Subcutaneous adipose tissue (tissue), 4 donors: Measurements from ENCODE around the gene OLFML1. TPM values are rescaled to one million over a fixed set of nuclear protein-coding genes. Genes with fewer than 3 reads are reported as not detected.

Experiments used
- total RNA-seq, 4 donors: library from RNA; depleted of rRNA; stranded (reverse); fragments of >200 nt; gene quantifications; one replicate each; pipeline ENCODE4 v1.1.0, GENCODE V29; 2016
- TF ChIP-seq, protein P1 (sequence below): fragments of 450-650 bp; IDR thresholded peaks from one replicate; pipeline ENCODE4 v1.5.1; 2016; ENCODE audit warnings: low read depth, mild to moderate bottlenecking, control low read depth, antibody characterized with exemption, moderate library complexity

The OLFML1 gene
- total RNA-seq, 4 donors from 2014 or later, result 4.1 to 8.8 (median 8.3) TPM

DNA sequence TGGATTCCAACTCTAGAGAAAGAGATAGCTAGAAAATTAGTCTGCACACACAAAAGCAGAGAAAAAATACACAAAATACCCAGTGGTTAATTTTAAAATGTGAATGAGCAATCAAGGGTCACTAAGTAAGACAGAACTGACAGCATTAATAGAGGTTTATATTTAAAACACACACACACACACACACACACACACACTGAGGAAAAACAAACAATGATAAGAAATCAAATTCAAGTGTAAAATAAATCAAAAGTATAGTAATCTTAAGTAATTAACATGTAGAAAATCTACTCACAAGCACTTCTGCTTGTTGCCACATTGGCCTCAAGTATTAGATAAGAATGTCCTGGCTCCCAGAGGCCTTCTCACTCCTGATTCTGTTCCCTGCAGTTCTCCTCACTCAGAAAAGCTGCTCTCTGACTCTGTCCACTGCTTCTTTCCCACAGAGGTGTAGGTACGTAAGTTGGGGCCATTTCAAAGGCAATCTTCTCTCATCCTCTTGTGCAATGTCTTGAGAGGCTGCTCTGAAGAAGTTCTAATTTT, 33.3 kb upstream of the OLFML1 start:
- TF ChIP-seq, protein P1, sequence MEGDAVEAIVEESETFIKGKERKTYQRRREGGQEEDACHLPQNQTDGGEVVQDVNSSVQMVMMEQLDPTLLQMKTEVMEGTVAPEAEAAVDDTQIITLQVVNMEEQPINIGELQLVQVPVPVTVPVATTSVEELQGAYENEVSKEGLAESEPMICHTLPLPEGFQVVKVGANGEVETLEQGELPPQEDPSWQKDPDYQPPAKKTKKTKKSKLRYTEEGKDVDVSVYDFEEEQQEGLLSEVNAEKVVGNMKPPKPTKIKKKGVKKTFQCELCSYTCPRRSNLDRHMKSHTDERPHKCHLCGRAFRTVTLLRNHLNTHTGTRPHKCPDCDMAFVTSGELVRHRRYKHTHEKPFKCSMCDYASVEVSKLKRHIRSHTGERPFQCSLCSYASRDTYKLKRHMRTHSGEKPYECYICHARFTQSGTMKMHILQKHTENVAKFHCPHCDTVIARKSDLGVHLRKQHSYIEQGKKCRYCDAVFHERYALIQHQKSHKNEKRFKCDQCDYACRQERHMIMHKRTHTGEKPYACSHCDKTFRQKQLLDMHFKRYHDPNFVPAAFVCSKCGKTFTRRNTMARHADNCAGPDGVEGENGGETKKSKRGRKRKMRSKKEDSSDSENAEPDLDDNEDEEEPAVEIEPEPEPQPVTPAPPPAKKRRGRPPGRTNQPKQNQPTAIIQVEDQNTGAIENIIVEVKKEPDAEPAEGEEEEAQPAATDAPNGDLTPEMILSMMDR, result no peak

DNA sequence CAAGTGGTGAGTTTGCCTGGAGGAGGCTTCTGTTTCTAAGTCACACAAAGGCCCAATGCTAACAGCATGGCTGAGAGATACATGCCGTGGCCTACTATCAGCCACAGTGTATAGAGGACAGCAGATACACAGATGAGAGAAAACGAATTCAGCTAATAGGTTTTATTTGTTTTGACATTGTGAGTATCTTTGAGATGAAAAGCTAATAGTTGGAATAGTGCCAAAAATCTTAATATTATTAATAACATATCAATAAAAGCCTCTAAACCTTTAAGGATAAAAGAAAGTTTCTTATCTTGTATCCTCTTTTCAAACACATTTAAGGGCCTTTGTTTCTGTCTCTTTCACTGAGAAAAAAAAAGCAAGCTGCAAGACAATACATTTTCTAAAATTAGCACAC, 30.5 kb upstream of the OLFML1 start:
- TF ChIP-seq, protein P1, result no peak

DNA sequence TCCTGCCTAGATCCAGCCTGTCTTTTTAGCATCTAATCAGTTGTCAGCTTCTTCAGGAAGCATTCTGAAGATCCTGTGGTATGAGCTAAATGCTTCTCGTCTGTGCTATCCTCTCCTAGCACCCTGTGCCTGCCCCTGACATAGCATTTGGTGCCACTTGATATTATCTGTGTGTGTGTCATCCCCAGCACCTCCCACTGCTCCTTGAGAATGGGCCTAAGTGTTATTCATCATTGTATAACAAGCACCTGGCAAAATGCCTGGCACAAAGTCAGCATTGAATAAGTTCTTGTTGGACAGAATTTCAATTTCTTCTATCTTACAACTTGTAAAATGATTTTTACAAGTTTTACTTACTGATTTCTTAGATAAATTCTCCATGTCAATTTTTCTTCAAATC, 28.1 kb upstream of the OLFML1 start:
- TF ChIP-seq, protein P1, result no peak

DNA sequence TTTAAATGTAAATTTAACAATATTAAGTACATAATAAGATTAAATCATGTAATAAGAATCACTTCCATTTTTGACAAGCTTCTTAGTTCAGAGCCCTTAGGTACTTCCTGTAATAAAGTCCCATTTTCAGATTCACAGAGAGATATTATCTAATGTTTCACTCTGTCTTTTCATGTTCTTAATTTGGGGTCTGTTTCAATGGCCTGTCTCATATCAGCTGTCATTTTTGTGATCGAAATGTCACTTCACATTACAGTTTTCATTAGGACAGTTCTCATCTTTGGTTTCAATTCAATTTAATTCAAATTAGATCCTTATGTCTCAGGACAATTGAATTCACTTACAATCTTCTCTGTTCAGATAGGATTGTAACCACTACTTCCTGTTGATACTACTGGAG, 22.6 kb upstream of the OLFML1 start:
- TF ChIP-seq, protein P1, result no peak

DNA sequence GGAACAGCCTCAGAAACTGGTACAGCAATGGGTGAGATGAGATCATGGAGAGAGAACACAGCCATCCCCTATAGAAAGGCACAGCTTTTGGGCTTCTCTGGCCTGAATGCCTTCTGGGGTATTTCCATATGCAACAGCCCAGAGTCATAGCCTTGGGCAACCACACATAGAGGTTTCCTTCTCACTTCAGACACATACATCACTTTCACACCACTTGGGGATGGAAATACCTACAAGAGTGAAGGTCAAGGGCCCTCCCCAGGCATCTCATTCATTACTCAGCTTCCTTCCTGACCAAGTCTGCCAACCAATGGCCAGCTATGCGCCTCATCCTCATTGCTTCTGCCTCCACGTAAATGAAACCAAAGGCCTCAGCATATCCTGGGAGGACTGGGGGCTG, 17.7 kb upstream of the OLFML1 start:
- TF ChIP-seq, protein P1, result no peak

DNA sequence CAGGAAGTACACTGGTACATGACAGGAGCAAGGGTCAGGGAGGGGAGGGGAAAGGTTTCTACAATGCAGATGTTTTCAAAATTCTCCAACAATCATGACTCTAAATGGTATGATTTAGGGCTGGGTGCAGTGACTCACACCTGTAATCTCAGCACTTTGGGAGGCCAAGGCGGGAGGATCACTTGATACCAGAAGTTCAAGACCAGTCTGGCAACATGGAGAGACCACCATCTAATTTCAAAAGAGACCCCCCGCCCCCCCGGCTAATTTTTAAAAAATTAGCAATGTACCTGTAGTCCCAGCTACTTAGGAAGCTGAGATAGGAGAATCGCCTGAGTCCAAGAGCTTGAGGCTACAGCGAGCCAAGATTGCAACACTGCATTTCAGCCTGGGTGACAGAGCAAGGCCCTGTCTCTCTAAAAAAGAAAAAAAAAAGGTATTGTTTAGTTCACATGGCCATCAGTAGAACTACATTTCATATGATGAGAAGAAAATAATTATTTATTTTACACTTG, 15.9 kb upstream of the OLFML1 start:
- TF ChIP-seq, protein P1, result no peak

DNA sequence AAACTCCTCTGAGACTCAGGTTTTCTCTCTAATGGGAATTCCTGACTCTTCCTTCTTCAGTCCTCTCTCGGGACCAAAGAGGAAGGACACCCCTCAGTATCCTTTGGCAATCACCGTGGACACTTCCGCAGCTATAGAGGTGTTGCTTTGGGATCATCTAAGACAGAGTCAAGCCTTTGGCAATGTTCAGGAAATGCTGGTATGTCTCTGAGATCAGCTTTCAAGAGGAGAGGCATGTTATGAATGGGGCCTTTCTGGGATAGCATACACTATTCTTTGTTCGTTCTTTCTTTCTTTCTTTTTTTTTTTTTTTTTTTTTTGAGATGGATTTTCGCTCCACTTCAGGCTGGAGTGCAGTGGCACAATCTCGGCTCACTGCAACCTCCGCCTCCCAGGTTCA, 14.2 kb upstream of the OLFML1 start:
- TF ChIP-seq, protein P1, result no peak
